CD4-positive, alpha-beta T cell treated with Interleukin-4 for 4 hours (primary cell): ENCODE measurements around the gene ATP10B.
"Not testable (repeated sequence)": the region's sequence is repeated elsewhere in the genome, so short reads cannot be mapped to it uniquely, and the experiment has no call there.

Experiments used
- DNase-seq: peaks from one replicate; pipeline ENCODE4 v3.0.0-alpha.2; 2020

ATP10B gene

GRCh38 chr5:160749682-160750081, 102.3 kb downstream of the ATP10B start:
- no peak for DNase-seq

GRCh38 chr5:160749026-160749425, 103.0 kb downstream of the ATP10B start:
- DNase-seq = no peak

- DNase-seq = no peak
These were observed 104.0 kb downstream of the ATP10B start for GRCh38 chr5:160747987-160748386.

- no peak for DNase-seq
These were observed 104.5 kb downstream of the ATP10B start for GRCh38 chr5:160747559-160747958.

GRCh38 chr5:160744268-160745101, 107.5 kb downstream of the ATP10B start:
- DNase-seq = no peak

- no peak for DNase-seq
These were observed 109.0 kb downstream of the ATP10B start for GRCh38 chr5:160743027-160743426.

- no peak for DNase-seq
These were observed 109.6 kb downstream of the ATP10B start for GRCh38 chr5:160742446-160742845.

GRCh38 chr5:160727296-160727997, 124.6 kb downstream of the ATP10B start:
- no peak for DNase-seq

GRCh38 chr5:160726721-160727120, 125.3 kb downstream of the ATP10B start:
- no peak for DNase-seq

- DNase-seq = no peak
These were observed 131.2 kb downstream of the ATP10B start for GRCh38 chr5:160720822-160721221.

- DNase-seq = not testable (repeated sequence)
These were observed 136.5 kb downstream of the ATP10B start for GRCh38 chr5:160715508-160715907.

GRCh38 chr5:160703547-160704189, 148.3 kb downstream of the ATP10B start:
- DNase-seq = no peak

- DNase-seq = peak; percentile 2
These were observed 149.1 kb downstream of the ATP10B start for GRCh38 chr5:160702934-160703333.

- no peak for DNase-seq
These were observed 149.7 kb downstream of the ATP10B start for GRCh38 chr5:160702311-160702803.

GRCh38 chr5:160701403-160701802, 150.6 kb downstream of the ATP10B start:
- DNase-seq = no peak

- no peak for DNase-seq
These were observed 152.7 kb downstream of the ATP10B start for GRCh38 chr5:160699301-160699700.

- DNase-seq = no peak
These were observed 154.7 kb downstream of the ATP10B start for GRCh38 chr5:160697281-160697680.

GRCh38 chr5:160694896-160695295, 157.1 kb downstream of the ATP10B start:
- DNase-seq = no peak

GRCh38 chr5:160693831-160694465, 158.1 kb downstream of the ATP10B start:
- no peak for DNase-seq

GRCh38 chr5:160692271-160692670, 159.7 kb downstream of the ATP10B start:
- no peak for DNase-seq

- no peak for DNase-seq
These were observed 166.3 kb downstream of the ATP10B start for GRCh38 chr5:160685695-160686094.

GRCh38 chr5:160685219-160685618, 166.8 kb downstream of the ATP10B start:
- no peak for DNase-seq
